ENCODE results near the gene MRS2.
"Not testable (repeated sequence)": the region's sequence is repeated elsewhere in the genome, so short reads cannot be mapped to it uniquely, and the experiment has no call there.

The MRS2 gene

GRCh38 chr6:24401458-24401857 lies 1.3 kb upstream of the MRS2 start:
- no peak for TF ChIP-seq CTCF (IDR thresholded peaks at IDR 0.05; ENCODE audit: low read depth, low read length, missing control alignments)
- no peak for DNase-seq (ENCODE audit: low read depth)
- no peak overlapping the region for H3K4me3 ChIP-seq (ENCODE audit: low read depth, low read length)

GRCh38 chr6:24403501-24403824 lies 727 bp downstream of the MRS2 start:
- DNase-seq (ENCODE audit: low read depth): no peak
- no peak for TF ChIP-seq CTCF (IDR thresholded peaks at IDR 0.05; ENCODE audit: low read depth, low read length, missing control alignments)

GRCh38 chr6:24405262-24405661 lies 2.5 kb downstream of the MRS2 start:
- H3K4me3 ChIP-seq (ENCODE audit: low read depth, low read length): no peak overlapping the region
- no peak for DNase-seq (ENCODE audit: low read depth)
- TF ChIP-seq CTCF (IDR thresholded peaks at IDR 0.05; ENCODE audit: low read depth, low read length, missing control alignments): no peak

More at GRCh38 chr6:24403501-24403824, 727 bp downstream of the MRS2 start:
- peak overlapping the region; percentile 88 for H3K4me3 ChIP-seq (ENCODE audit: low read depth, low read length)

GRCh38 chr6:24408719-24409410 lies 6.1 kb downstream of the MRS2 start:
- H3K4me3 ChIP-seq (ENCODE audit: low read depth, low read length): no peak overlapping the region
- DNase-seq (ENCODE audit: low read depth): no peak
- no peak for TF ChIP-seq CTCF (IDR thresholded peaks at IDR 0.05; ENCODE audit: low read depth, low read length, missing control alignments)

GRCh38 chr6:24410622-24411021 lies 7.9 kb downstream of the MRS2 start:
- no peak overlapping the region for H3K4me3 ChIP-seq (ENCODE audit: low read depth, low read length)
- TF ChIP-seq CTCF (IDR thresholded peaks at IDR 0.05; ENCODE audit: low read depth, low read length, missing control alignments): no peak
- DNase-seq (ENCODE audit: low read depth): no peak

- no peak for TF ChIP-seq CTCF (IDR thresholded peaks at IDR 0.05; ENCODE audit: low read depth, low read length, missing control alignments)
- DNase-seq (ENCODE audit: low read depth): no peak
- H3K4me3 ChIP-seq (ENCODE audit: low read depth, low read length): no peak overlapping the region
These were observed 9.6 kb downstream of the MRS2 start for GRCh38 chr6:24412294-24412693.

- H3K4me3 ChIP-seq (ENCODE audit: low read depth, low read length); DNase-seq (ENCODE audit: low read depth): not testable (repeated sequence)
These were observed 11.8 kb downstream of the MRS2 start for GRCh38 chr6:24414531-24414930.

All from GM12864 (cell line).